Heart left ventricle (tissue), 13 donors: Measurements from ENCODE around the gene CD72.

ENCODE experiments used
- POLR2A ChIP-seq, 2 donors: fragments of 450-650 bp; IDR thresholded peaks; one replicate each; pipeline ENCODE4 v1.6.1; 2017; ENCODE audit warnings: antibody characterized with exemption in 2 of 2, mild to moderate bottlenecking in 2 of 2, moderate library complexity in 2 of 2
- TF ChIP-seq, protein P1 (sequence below), 12 donors: fragments of 200-600 bp; sonication (generic) in 4 of 12; IDR thresholded peaks; one replicate each; pipeline versions ENCODE4 v1.5.0 to v1.8.0; 2018 to 2022; ENCODE audit warnings: antibody characterized with exemption in 12 of 12, mild to moderate bottlenecking in 5 of 12
- donor health status: ischemic (EF 13 %, LVEDD 7.1; RV severe dilation, severe dysfunction).
- donor health status: DM: no; HTN: yes; CAD: no.
- donor health status: DM: no; HTN: no; CAD: no.
- donor health status: ischemic (EF 25% LVEDD 6.9; RV normal size, moderate dysfunction).
- donor health status: ischemic (EF 25% LVEDD 5.7; RV mildly dilated, moderate dysfunction).
- donor health status: ischemic (EF 35%, LVEDD 5.7; RV mildly dilated, moderate dysfunction).
- donor health status: nonischemic (EF 11% LVEDD 7.7; RV severe dilation, severe dysfunction).
- donor health status: DM: yes; HTN: yes; CAD: no.
- donor health status: PGD.
- donor health status: ischemic (EF 29% LVEDD 5.4; RV normal size, mild dysfunction).
- donor health status: nonischemic (EF 23%, LVEDD 6.1; RV moderate dilation, normal function).

DNA sequence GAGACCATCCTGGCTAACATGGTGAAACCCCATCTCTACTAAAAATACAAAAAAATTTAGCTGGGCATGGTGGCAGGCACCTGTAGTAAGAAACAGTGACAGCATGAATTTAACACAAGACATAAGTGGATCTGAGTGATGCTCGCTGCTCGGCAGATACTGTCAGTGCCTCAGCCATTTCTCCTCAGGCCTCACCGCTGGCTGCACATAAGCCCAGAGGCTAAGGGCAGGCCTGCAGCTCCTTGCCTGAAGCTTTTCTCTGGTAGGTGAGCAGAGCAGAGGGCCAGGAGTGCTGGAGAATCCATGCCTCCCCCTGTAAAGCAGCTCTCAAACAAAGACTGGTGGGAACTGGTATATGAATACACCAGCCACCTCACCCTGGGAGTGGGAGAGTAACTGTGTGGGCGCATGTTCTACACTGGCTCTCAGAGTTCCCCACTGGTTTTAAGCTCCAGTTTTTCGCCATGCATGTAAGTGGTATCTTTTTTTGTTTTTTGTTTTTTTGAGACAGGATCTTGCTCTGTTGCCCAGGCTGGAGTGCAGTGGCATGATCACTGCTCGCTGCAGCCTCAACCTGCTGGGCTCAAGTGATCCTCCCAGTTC is 10.3 kb upstream of the CD72 start:
- TF ChIP-seq, protein P1, sequence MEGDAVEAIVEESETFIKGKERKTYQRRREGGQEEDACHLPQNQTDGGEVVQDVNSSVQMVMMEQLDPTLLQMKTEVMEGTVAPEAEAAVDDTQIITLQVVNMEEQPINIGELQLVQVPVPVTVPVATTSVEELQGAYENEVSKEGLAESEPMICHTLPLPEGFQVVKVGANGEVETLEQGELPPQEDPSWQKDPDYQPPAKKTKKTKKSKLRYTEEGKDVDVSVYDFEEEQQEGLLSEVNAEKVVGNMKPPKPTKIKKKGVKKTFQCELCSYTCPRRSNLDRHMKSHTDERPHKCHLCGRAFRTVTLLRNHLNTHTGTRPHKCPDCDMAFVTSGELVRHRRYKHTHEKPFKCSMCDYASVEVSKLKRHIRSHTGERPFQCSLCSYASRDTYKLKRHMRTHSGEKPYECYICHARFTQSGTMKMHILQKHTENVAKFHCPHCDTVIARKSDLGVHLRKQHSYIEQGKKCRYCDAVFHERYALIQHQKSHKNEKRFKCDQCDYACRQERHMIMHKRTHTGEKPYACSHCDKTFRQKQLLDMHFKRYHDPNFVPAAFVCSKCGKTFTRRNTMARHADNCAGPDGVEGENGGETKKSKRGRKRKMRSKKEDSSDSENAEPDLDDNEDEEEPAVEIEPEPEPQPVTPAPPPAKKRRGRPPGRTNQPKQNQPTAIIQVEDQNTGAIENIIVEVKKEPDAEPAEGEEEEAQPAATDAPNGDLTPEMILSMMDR (IDR thresholded peaks at IDR 0.05), result no peak
- TF ChIP-seq POLR2A (IDR thresholded peaks at IDR 0.05), result no peak
